ENCODE measurements around the gene LRMDA. TPM values are rescaled to one million over a fixed set of nuclear protein-coding genes. Genes with fewer than 3 reads are reported as not detected.
A peak's percentile ranks its signal among the peaks of the same experiment; 100 is the strongest.

Gene LRMDA
- total and polyA plus RNA-seq, 12 donors, result 30.7 to 132 (median 78.1) TPM

GRCh38 chr10:75410132-75411005 lies 21.1 kb upstream of the LRMDA start:
- Histone ChIP-seq H3K4me3 (no peak overlapping the region), H3K27ac (peak overlapping the region in 2 of 5 donors; percentile 86 to 91), H3K27me3 (no peaks in the 10 kb centered on the region), H3K4me1 (replicated peaks in 1 of 2) (peaks cover 0 to 8% of the 10 kb centered on the region in 2 donors), H3K36me3 (replicated peaks in 1 of 2) (no peaks in the 10 kb centered on the region), H3K9me3 (replicated peaks in 1 of 3) (no peaks in the 10 kb centered on the region)
- WGBS, 4 donors, result 75 to 86% (median 82%) methylated on average over 10 of the region's 10 CpGs
- no peak for TF ChIP-seq CTCF (IDR thresholded peaks at IDR 0.05)
- TF ChIP-seq POLR2A (IDR thresholded peaks at IDR 0.05), result no peak
- DNase-seq, result no peak
- intact Hi-C loops (cut with DNase I), result no loop called here

GRCh38 chr10:75414527-75414926 lies 16.9 kb upstream of the LRMDA start:
- H3K27ac ChIP-seq, result no peak overlapping the region
- intact Hi-C loops (cut with DNase I), result no loop called here
- no peaks in the 10 kb centered on the region for H3K9me3 ChIP-seq (replicated peaks in 1 of 3)
- no peak for TF ChIP-seq CTCF (IDR thresholded peaks at IDR 0.05)
- 88 to 100% (median 98%) methylated on average over 1 of the region's 1 CpG for WGBS, 4 donors
- DNase-seq, result no peak
- H3K4me3 ChIP-seq, result no peak overlapping the region
- H3K36me3 ChIP-seq (replicated peaks in 1 of 2), result no peaks in the 10 kb centered on the region
- H3K27me3 ChIP-seq, result no peaks in the 10 kb centered on the region
- no peaks in the 10 kb centered on the region for H3K4me1 ChIP-seq (replicated peaks in 1 of 2)

GRCh38 chr10:75417522-75417927 lies 13.9 kb upstream of the LRMDA start:
- WGBS, 4 donors, result 58 to 75% (median 65%) methylated on average over 5 of the region's 5 CpGs
- Histone ChIP-seq H3K27me3 (no peaks in the 10 kb centered on the region), H3K9me3 (replicated peaks in 1 of 3) (no peaks in the 10 kb centered on the region), H3K4me3 (no peak overlapping the region), H3K36me3 (replicated peaks in 1 of 2) (no peaks in the 10 kb centered on the region), H3K4me1 (replicated peaks in 1 of 2) (no peaks in the 10 kb centered on the region), H3K27ac (no peak overlapping the region)
- no peak for DNase-seq
- TF ChIP-seq POLR2A (IDR thresholded peaks at IDR 0.05), result no peak
- no peak for TF ChIP-seq CTCF (IDR thresholded peaks at IDR 0.05)
- intact Hi-C loops (cut with DNase I), result no loop called here

GRCh38 chr10:75418293-75418692 lies 13.1 kb upstream of the LRMDA start:
- no peaks in the 10 kb centered on the region for H3K36me3 ChIP-seq (replicated peaks in 1 of 2)
- peak in 2 of 7 donors; percentile 5 to 41 for DNase-seq

More at GRCh38 chr10:75418293-75418692, 13.1 kb upstream of the LRMDA start:
- H3K9me3 ChIP-seq (replicated peaks in 1 of 3), result no peaks in the 10 kb centered on the region
- no peak for TF ChIP-seq POLR2A (IDR thresholded peaks at IDR 0.05)
- no peak for TF ChIP-seq CTCF (IDR thresholded peaks at IDR 0.05)
- 78 to 89% (median 81%) methylated on average over 3 to 4 of the region's 4 CpGs for WGBS, 4 donors
- H3K27me3 ChIP-seq, result no peaks in the 10 kb centered on the region
- no peak overlapping the region for H3K4me3 ChIP-seq
- no peaks in the 10 kb centered on the region for H3K4me1 ChIP-seq (replicated peaks in 1 of 2)
- intact Hi-C loops (cut with DNase I), result no loop called here
- no peak overlapping the region for H3K27ac ChIP-seq

All from adrenal gland (tissue), 12 donors.